Endothelial cell of umbilical vein (primary cell): ENCODE results near the gene CLC. TPM values are rescaled to one million over a fixed set of nuclear protein-coding genes. Genes with fewer than 3 reads are reported as not detected.

ENCODE experiments used
- BruUV-seq: library from RNA; stranded (reverse); fragments of 400-500 nt; replicated peaks from 2 replicates; lab custom pipeline; 2021; lab: Mats Ljungman, UMichigan
- CTCF ChIA-PET: fragments of 300-600, 350-600 bp; sonication (Branson Sonifier 250); formaldehyde crosslinking; loops from one replicate; lab custom pipeline; 2021; ENCODE audit warnings: antibody characterized with exemption, inconsistent platforms; lab: Charles Lee
- POLR2A ChIA-PET: fragments of 300-600, 350-600 bp; sonication (Branson Sonifier 250); formaldehyde crosslinking; loops from one replicate; lab custom pipeline; 2021; ENCODE audit warnings: antibody characterized with exemption, inconsistent platforms; lab: Charles Lee
- DNase-seq: peaks from one replicate; pipeline ENCODE4 v3.0.0-alpha.2; 2011; ENCODE audit warnings: low read depth, low spot score
- FAIRE-seq: peaks from 2 replicates; lab custom pipeline; 2011; peaks lifted over from hg19 to GRCh38; lab: Jason Lieb, UNC
- H2AFZ ChIP-seq: 2 replicates; pipeline ENCODE4 v1.6.0; 2012; ENCODE audit warnings: low read depth, low read length, control low read depth, inconsistent platforms
- H3K27ac ChIP-seq: 2 replicates; pipeline ENCODE4 v1.5.1; 2011; ENCODE audit warnings: low read depth, mild to moderate bottlenecking, control low read depth, low read length, moderate library complexity; ENCODE audit not compliant: insufficient read depth
- H3K27me3 ChIP-seq, 2 experiments: 2 replicates each; pipeline versions ENCODE4 v1.6.0 to v1.6.1; 2011; ENCODE audit warnings: low read length in 2 of 2, mixed read lengths in 1 of 2; ENCODE audit not compliant: control insufficient read depth in 2 of 2, insufficient read depth in 2 of 2
- H3K36me3 ChIP-seq, 2 experiments: 2 replicates in 1 of 2; 3 replicates in 1 of 2; pipeline ENCODE4 v1.5.1; 2011; ENCODE audit warnings: low read length in 2 of 2, mild to moderate bottlenecking in 1 of 2, moderate library complexity in 1 of 2; ENCODE audit not compliant: control insufficient read depth in 2 of 2, insufficient read depth in 2 of 2; ENCODE audit errors: extremely low read depth in 1 of 2
- H3K4me1 ChIP-seq: 3 replicates; pipeline ENCODE4 v1.5.1; 2011; ENCODE audit warnings: mild to moderate bottlenecking, low read length; ENCODE audit not compliant: control insufficient read depth, insufficient read depth; ENCODE audit errors: extremely low read depth
- H3K4me2 ChIP-seq: 2 replicates; pipeline ENCODE4 v1.6.1; 2011; ENCODE audit warnings: low read length, control low read depth, mixed read lengths; ENCODE audit not compliant: insufficient read depth
- H3K4me3 ChIP-seq, 3 experiments: fragments of 200-600 bp in 1 of 3; sonication (generic), shearing (Covaris generic) in 1 of 3; replicated peaks in 1 of 3; 2 replicates each; pipeline ENCODE4 v1.5.1; 2011 to 2016; ENCODE audit warnings: control low read depth in 3 of 3, low read length in 3 of 3, mild to moderate bottlenecking in 2 of 3, inconsistent platforms in 1 of 3, low read depth in 1 of 3, moderate library complexity in 1 of 3; ENCODE audit not compliant: insufficient read depth in 1 of 3
- H3K79me2 ChIP-seq: 2 replicates; pipeline ENCODE4 v1.6.0; 2012; ENCODE audit warnings: low read length, inconsistent platforms; ENCODE audit not compliant: control insufficient read depth, insufficient read depth
- H3K9ac ChIP-seq: replicated peaks from 2 replicates; pipeline ENCODE3; 2011; ENCODE audit warnings: low read length, control low read depth; ENCODE audit not compliant: insufficient read depth; ENCODE audit errors: extremely low read depth
- H3K9me1 ChIP-seq: replicated peaks from 3 replicates; pipeline ENCODE4 v1.6.0; 2011; ENCODE audit warnings: mild to moderate bottlenecking, low read length; ENCODE audit not compliant: control insufficient read depth, insufficient read depth; ENCODE audit errors: extremely low read depth
- H3K9me3 ChIP-seq: replicated peaks from 2 replicates; pipeline ENCODE4 v1.5.1; 2012; ENCODE audit warnings: low read length, inconsistent platforms; ENCODE audit not compliant: control insufficient read depth, insufficient read depth
- H4K20me1 ChIP-seq: replicated peaks from 2 replicates; pipeline ENCODE3; 2011; ENCODE audit warnings: mild to moderate bottlenecking, low read length; ENCODE audit not compliant: control insufficient read depth, insufficient read depth; ENCODE audit errors: extremely low read depth
- EZH2 ChIP-seq: IDR thresholded peaks from 2 replicates; pipeline ENCODE4 v1.6.1; 2012; ENCODE audit warnings: borderline replicate concordance, low read depth, mild to moderate bottlenecking, moderate library complexity, low read length, inconsistent platforms; ENCODE audit not compliant: severe bottlenecking
- GATA2 ChIP-seq: IDR thresholded peaks from 2 replicates; pipeline ENCODE4 v1.7.0; 2011; ENCODE audit warnings: low read depth, mild to moderate bottlenecking, moderate library complexity, mixed read lengths, low read length; ENCODE audit not compliant: insufficient read length, insufficient read depth
- MYC ChIP-seq: IDR thresholded peaks from one replicate; pipeline ENCODE4 v1.6.1; 2011; ENCODE audit warnings: mild to moderate bottlenecking, low read depth, low read length
- POLR2A ChIP-seq: IDR thresholded peaks from 2 replicates; pipeline ENCODE4 v1.6.1; 2012; ENCODE audit warnings: low read depth, mild to moderate bottlenecking, control low read depth, low read length
- POLR2AphosphoS5 ChIP-seq: IDR thresholded peaks from 2 replicates; pipeline ENCODE4 v1.6.1; 2012; ENCODE audit warnings: low read depth, mild to moderate bottlenecking, control low read depth, low read length, moderate library complexity; ENCODE audit not compliant: insufficient read depth
- dilution Hi-C: fragments of 300-500 bp; cut with MboI; formaldehyde crosslinking; loops from one replicate; pipeline ENCODE4 v1.15.0; 2019; ENCODE audit warnings: low sequenced_read_pairs; ENCODE audit not compliant: extremely low pct_ligation_motif_present
- intact Hi-C: fragments of 100-400 bp; cut with micrococcal nuclease; formaldehyde crosslinking; loops from one replicate; pipeline ENCODE4 v1.10.0; 2022
- polyA plus RNA-seq, 4 experiments: library from polyadenylated mRNA; depleted of rRNA in 3 of 4; stranded (reverse) in 3 of 4; unstranded in 1 of 4; fragments of >200 nt; gene quantifications; 2 replicates each; pipeline versions ENCODE4 v1.2.1 to v1.2.3, GENCODE V29; 2011 to 2012; ENCODE audit warnings: missing spikeins in 1 of 4
- total RNA-seq: library from RNA; stranded (reverse); gene quantifications from 2 replicates; pipeline ENCODE4 v1.2.3, GENCODE V29; 2021
- TF ChIP-seq, protein P1 (sequence below), 2 donors: IDR thresholded peaks; 1 replicate in 1 of 2; 2 replicates in 1 of 2; pipeline ENCODE4 v1.5.1; 2011; ENCODE audit warnings: low read length in 2 of 2, mild to moderate bottlenecking in 2 of 2, moderate library complexity in 2 of 2, control low read depth in 1 of 2, inconsistent platforms in 1 of 2, low read depth in 1 of 2; ENCODE audit not compliant: insufficient read depth in 1 of 2; ENCODE audit errors: extremely low read depth in 1 of 2

The CLC gene
- total and polyA plus RNA-seq, 2 donors (not counting 3 experiments of a cell fraction or from before 2014, with no cell fraction given) = not detected

DNA sequence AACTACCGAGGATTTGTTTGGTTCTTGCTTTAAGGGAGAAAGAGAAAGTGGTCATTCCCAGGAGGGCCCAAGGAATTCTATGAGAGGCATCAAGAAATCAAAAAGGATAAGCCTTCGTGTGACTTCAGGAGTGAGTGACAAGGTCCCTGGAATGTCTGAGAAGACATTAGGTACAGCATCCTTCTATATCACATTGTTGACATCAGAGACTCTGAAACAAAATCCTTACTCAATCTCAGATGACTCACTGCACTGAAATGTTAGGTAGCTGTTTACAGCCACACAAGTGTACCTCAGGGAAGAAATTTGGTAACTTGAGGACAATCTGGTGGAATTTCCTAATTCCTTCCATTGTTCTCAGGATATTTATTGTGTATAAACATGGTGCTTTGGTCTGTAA is 41.4 kb downstream of the CLC start:
- Histone ChIP-seq H3K9me1 (no peaks in the 10 kb centered on the region), H3K79me2 (no peaks in the 10 kb centered on the region), H3K9me3 (no peaks in the 10 kb centered on the region), H4K20me1 (no peaks in the 10 kb centered on the region), H3K4me2 (no peak overlapping the region), H3K36me3 (no peaks in the 10 kb centered on the region), H3K27ac (no peak overlapping the region), H3K4me1 (no peaks in the 10 kb centered on the region), H3K9ac (no peak overlapping the region), H2AFZ (no peak overlapping the region), H3K27me3 (peaks cover 0 to 3% of the 10 kb centered on the region in 2 experiments), H3K4me3 (no peak overlapping the region)
- no peak for TF ChIP-seq EZH2
- BruUV-seq = no TSS peak
- intact Hi-C loops (no loop called here), dilution Hi-C loops (no loop called here)
- no peak for FAIRE-seq
- CTCF ChIA-PET = no interaction called here
- POLR2A ChIA-PET = no interaction called here
- DNase-seq = no peak

DNA sequence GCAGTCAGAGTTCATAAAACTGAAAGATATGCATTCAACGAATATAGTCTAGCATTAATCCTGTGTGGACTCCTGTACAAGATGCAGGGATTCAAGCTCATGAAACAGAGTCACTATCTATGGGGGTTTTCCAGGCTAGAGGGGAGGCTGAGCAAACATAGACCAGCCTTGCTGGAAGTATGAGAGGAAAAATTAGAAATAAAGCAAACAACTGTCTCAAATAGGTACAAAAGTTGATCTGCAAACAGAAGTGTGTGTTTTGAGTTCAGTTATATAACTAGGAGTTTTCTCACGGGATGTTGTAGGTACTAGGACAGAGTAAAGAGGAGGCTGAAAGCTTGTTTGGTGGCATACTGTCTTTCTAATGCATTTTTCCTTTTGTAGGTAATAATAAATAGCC is 42.1 kb downstream of the CLC start:
- Histone ChIP-seq H3K27me3 (peaks cover 0 to 3% of the 10 kb centered on the region in 2 experiments), H3K36me3 (no peaks in the 10 kb centered on the region), H3K4me3 (no peak overlapping the region), H3K27ac (no peak overlapping the region), H3K9me3 (no peaks in the 10 kb centered on the region), H4K20me1 (no peaks in the 10 kb centered on the region), H3K79me2 (no peaks in the 10 kb centered on the region), H3K4me2 (no peak overlapping the region), H3K4me1 (no peaks in the 10 kb centered on the region), H3K9ac (no peak overlapping the region), H3K9me1 (no peaks in the 10 kb centered on the region), H2AFZ (no peak overlapping the region)
- intact Hi-C loops = no loop called here
- TF ChIP-seq MYC (no peak), POLR2A (no peak), GATA2 (no peak), EZH2 (no peak), POLR2AphosphoS5 (no peak)
- TF ChIP-seq, protein P1, sequence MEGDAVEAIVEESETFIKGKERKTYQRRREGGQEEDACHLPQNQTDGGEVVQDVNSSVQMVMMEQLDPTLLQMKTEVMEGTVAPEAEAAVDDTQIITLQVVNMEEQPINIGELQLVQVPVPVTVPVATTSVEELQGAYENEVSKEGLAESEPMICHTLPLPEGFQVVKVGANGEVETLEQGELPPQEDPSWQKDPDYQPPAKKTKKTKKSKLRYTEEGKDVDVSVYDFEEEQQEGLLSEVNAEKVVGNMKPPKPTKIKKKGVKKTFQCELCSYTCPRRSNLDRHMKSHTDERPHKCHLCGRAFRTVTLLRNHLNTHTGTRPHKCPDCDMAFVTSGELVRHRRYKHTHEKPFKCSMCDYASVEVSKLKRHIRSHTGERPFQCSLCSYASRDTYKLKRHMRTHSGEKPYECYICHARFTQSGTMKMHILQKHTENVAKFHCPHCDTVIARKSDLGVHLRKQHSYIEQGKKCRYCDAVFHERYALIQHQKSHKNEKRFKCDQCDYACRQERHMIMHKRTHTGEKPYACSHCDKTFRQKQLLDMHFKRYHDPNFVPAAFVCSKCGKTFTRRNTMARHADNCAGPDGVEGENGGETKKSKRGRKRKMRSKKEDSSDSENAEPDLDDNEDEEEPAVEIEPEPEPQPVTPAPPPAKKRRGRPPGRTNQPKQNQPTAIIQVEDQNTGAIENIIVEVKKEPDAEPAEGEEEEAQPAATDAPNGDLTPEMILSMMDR (IDR thresholded peaks at IDR 0.05; ENCODE audit: extremely low read depth in 1 of 2, insufficient read depth in 1 of 2, low read depth in 1 of 2, low read length in 2 of 2) = no peak
- FAIRE-seq (no peak), DNase-seq (no peak)
- BruUV-seq = no TSS peak
- POLR2A ChIA-PET = no interaction called here
- dilution Hi-C loops = no loop called here
- CTCF ChIA-PET = no interaction called here
